ENCODE measurements around the gene LRP1.

The LRP1 gene

GRCh38 chr12:57138526-57139272, 10.4 kb downstream of the LRP1 start:
- no peak for DNase-seq

- DNase-seq, result no peak
Measured at GRCh38 chr12:57139796-57140649, 11.7 kb downstream of the LRP1 start.

- DNase-seq, result no peak
Measured at GRCh38 chr12:57141249-57141648, 13.0 kb downstream of the LRP1 start.

GRCh38 chr12:57142121-57142520, 13.8 kb downstream of the LRP1 start:
- DNase-seq, result no peak

GRCh38 chr12:57142727-57143126, 14.4 kb downstream of the LRP1 start:
- DNase-seq, result no peak

- no peak for DNase-seq
Measured at GRCh38 chr12:57143454-57143853, 15.2 kb downstream of the LRP1 start.

GRCh38 chr12:57145460-57146059, 17.3 kb downstream of the LRP1 start:
- DNase-seq, result no peak

- no peak for DNase-seq
Measured at GRCh38 chr12:57146092-57146491, 17.8 kb downstream of the LRP1 start.

- DNase-seq, result no peak
Measured at GRCh38 chr12:57146961-57147944, 19.0 kb downstream of the LRP1 start, which contains the start of gene LRP1-AS. Gene LRP1-AS, minus strand, starts transcription at chr12:57147619.

GRCh38 chr12:57148469-57149244, 20.4 kb downstream of the LRP1 start:
- DNase-seq, result no peak

- no peak for DNase-seq
Measured at GRCh38 chr12:57149245-57149900, 21.1 kb downstream of the LRP1 start.

GRCh38 chr12:57150400-57151000, 22.2 kb downstream of the LRP1 start:
- no peak for DNase-seq

GRCh38 chr12:57151741-57152630, 23.7 kb downstream of the LRP1 start:
- no peak for DNase-seq

- no peak for DNase-seq
Measured at GRCh38 chr12:57152639-57153038, 24.4 kb downstream of the LRP1 start.

- DNase-seq, result no peak
Measured at GRCh38 chr12:57153415-57153997, 25.2 kb downstream of the LRP1 start.

GRCh38 chr12:57154076-57154475, 25.8 kb downstream of the LRP1 start:
- no peak for DNase-seq

GRCh38 chr12:57154804-57155434, 26.6 kb downstream of the LRP1 start:
- DNase-seq, result no peak

GRCh38 chr12:57156701-57157403, 28.6 kb downstream of the LRP1 start:
- DNase-seq, result no peak
